SK-N-MC (cell line): ENCODE measurements around the gene TARBP1.

Source experiments
- DNase-seq: peaks from one replicate; pipeline ENCODE4 v3.0.0-alpha.2; 2011; ENCODE audit warnings: low read depth, low spot score
- H3K27ac ChIP-seq: fragments of 200-600 bp; sonication (generic); 2 replicates; pipeline ENCODE4 v1.5.1; 2016; ENCODE audit warnings: mixed run types
- H3K36me3 ChIP-seq: fragments of 200-600 bp; sonication (generic); 2 replicates; pipeline ENCODE4 v1.6.1; 2017; ENCODE audit warnings: antibody characterized with exemption, low read length, mixed read lengths; ENCODE audit not compliant: insufficient read depth
- H3K4me3 ChIP-seq: fragments of 200-600 bp; sonication (generic); 2 replicates; pipeline ENCODE4 v1.5.1; 2016
- H3K9ac ChIP-seq: fragments of 200-600 bp; sonication (generic); 2 replicates; pipeline ENCODE4 v1.8.0; 2017; ENCODE audit warnings: mixed run types, mixed read lengths; ENCODE audit not compliant: insufficient read length
- H3K9me3 ChIP-seq: fragments of 200-600 bp; sonication (generic); 2 replicates; pipeline ENCODE4 v1.6.1; 2017; ENCODE audit warnings: low read depth, mild to moderate bottlenecking, antibody characterized with exemption, low read length, moderate library complexity, mixed read lengths
- EZH2 ChIP-seq: fragments of 200-600 bp; sonication (generic); IDR thresholded peaks from one replicate; pipeline ENCODE4 v1.6.1; 2017; ENCODE audit warnings: antibody characterized with exemption
- FOXP2 ChIP-seq: optimal IDR thresholded peaks from 2 replicates; pipeline ENCODE3; 2011; ENCODE audit warnings: mild to moderate bottlenecking, moderate library complexity; ENCODE audit not compliant: insufficient read depth; ENCODE audit errors: extremely low read length, control extremely low read depth
- POLR2AphosphoS5 ChIP-seq: IDR thresholded peaks from 2 replicates; pipeline ENCODE4 v1.6.1; 2012; ENCODE audit warnings: mild to moderate bottlenecking, low read depth, low read length, borderline replicate concordance

Gene TARBP1

GRCh38 chr1:234479310-234479559, 256 bp upstream of the TARBP1 start:
- Histone ChIP-seq H3K36me3 (no peaks in the 10 kb centered on the region), H3K9me3 (no peaks in the 10 kb centered on the region), H3K9ac (peak overlapping the region; percentile 67), H3K4me3 (peak overlapping the region; percentile 87), H3K27ac (no peak overlapping the region)
- no peak for TF ChIP-seq POLR2AphosphoS5
- TF ChIP-seq FOXP2: no peak
- no peak for TF ChIP-seq EZH2
- no peak for DNase-seq

GRCh38 chr1:234478152-234478480, 863 bp downstream of the TARBP1 start:
- no peaks in the 10 kb centered on the region for H3K36me3 ChIP-seq
- peak overlapping the region; percentile 65 for H3K9ac ChIP-seq
- TF ChIP-seq FOXP2 (no peak), EZH2 (no peak)
- H3K9me3 ChIP-seq: no peaks in the 10 kb centered on the region
- peak overlapping the region; percentile 87 for H3K4me3 ChIP-seq
- no peak for DNase-seq
- no peak overlapping the region for H3K27ac ChIP-seq

- TF ChIP-seq POLR2AphosphoS5 (no peak), EZH2 (no peak), FOXP2 (no peak)
- H3K36me3 ChIP-seq: no peaks in the 10 kb centered on the region
- H3K9me3 ChIP-seq: no peaks in the 10 kb centered on the region
- peak overlapping the region; percentile 87 for H3K4me3 ChIP-seq
- peak overlapping the region; percentile 62 for H3K9ac ChIP-seq
- DNase-seq: no peak
- H3K27ac ChIP-seq: no peak overlapping the region
Observed at GRCh38 chr1:234477386-234478151, 1.4 kb downstream of the TARBP1 start.

GRCh38 chr1:234476172-234476571, 2.8 kb downstream of the TARBP1 start:
- no peak overlapping the region for H3K4me3 ChIP-seq
- TF ChIP-seq EZH2: no peak
- no peak for TF ChIP-seq FOXP2
- no peak for TF ChIP-seq POLR2AphosphoS5
- H3K9me3 ChIP-seq: no peaks in the 10 kb centered on the region
- 0 out of 2 replicates have a peak, but pooled peaks cover 3% of the 10 kb centered on the region for H3K36me3 ChIP-seq
- no peak overlapping the region for H3K9ac ChIP-seq
- DNase-seq: no peak
- H3K27ac ChIP-seq: no peak overlapping the region

GRCh38 chr1:234475167-234475793, 3.7 kb downstream of the TARBP1 start:
- Histone ChIP-seq H3K36me3 (peaks cover 3% of the 10 kb centered on the region; the same call in 1 of the 2 replicates), H3K9me3 (no peaks in the 10 kb centered on the region), H3K27ac (no peak overlapping the region), H3K4me3 (no peak overlapping the region), H3K9ac (no peak overlapping the region)
- DNase-seq: no peak
- TF ChIP-seq EZH2: no peak
- no peak for TF ChIP-seq FOXP2
- TF ChIP-seq POLR2AphosphoS5: no peak

GRCh38 chr1:234474375-234474774, 4.6 kb downstream of the TARBP1 start:
- no peak overlapping the region for H3K4me3 ChIP-seq
- TF ChIP-seq EZH2: no peak
- no peak for TF ChIP-seq FOXP2
- TF ChIP-seq POLR2AphosphoS5: no peak
- DNase-seq: no peak
- no peak overlapping the region for H3K27ac ChIP-seq
- no peaks in the 10 kb centered on the region for H3K9me3 ChIP-seq
- no peak overlapping the region for H3K9ac ChIP-seq
- peaks cover 3% of the 10 kb centered on the region; the same call in 1 of the 2 replicates for H3K36me3 ChIP-seq

- TF ChIP-seq FOXP2 (no peak), POLR2AphosphoS5 (no peak), EZH2 (no peak)
- Histone ChIP-seq H3K9me3 (no peaks in the 10 kb centered on the region), H3K27ac (no peak overlapping the region), H3K36me3 (peaks cover 3% of the 10 kb centered on the region; the same call in 1 of the 2 replicates), H3K4me3 (no peak overlapping the region), H3K9ac (no peak overlapping the region)
- no peak for DNase-seq
Observed at GRCh38 chr1:234473118-234473517, 5.9 kb downstream of the TARBP1 start.

- peaks cover 14% of the 10 kb centered on the region for H3K36me3 ChIP-seq
Observed at GRCh38 chr1:234469376-234469775, 9.6 kb downstream of the TARBP1 start.

GRCh38 chr1:234468580-234468979, 10.4 kb downstream of the TARBP1 start:
- H3K4me3 ChIP-seq: no peak overlapping the region

More at GRCh38 chr1:234469376-234469775, 9.6 kb downstream of the TARBP1 start:
- Histone ChIP-seq H3K27ac (no peak overlapping the region), H3K9ac (no peak overlapping the region), H3K4me3 (no peak overlapping the region), H3K9me3 (no peaks in the 10 kb centered on the region)
- DNase-seq: no peak
- TF ChIP-seq FOXP2: no peak
- no peak for TF ChIP-seq POLR2AphosphoS5
- no peak for TF ChIP-seq EZH2

More at GRCh38 chr1:234468580-234468979, 10.4 kb downstream of the TARBP1 start:
- no peak for TF ChIP-seq EZH2
- no peak for TF ChIP-seq FOXP2
- no peak for TF ChIP-seq POLR2AphosphoS5
- DNase-seq: no peak
- Histone ChIP-seq H3K27ac (no peak overlapping the region), H3K9ac (no peak overlapping the region), H3K36me3 (peaks cover 16% of the 10 kb centered on the region), H3K9me3 (no peaks in the 10 kb centered on the region)
